HL-60 (cell line): ENCODE data around the gene PLXDC2.

Source experiments
- DNase-seq, 2 experiments: peaks; one replicate each; pipeline ENCODE4 v3.0.0-alpha.2; 2010 to 2020; ENCODE audit warnings: low read depth in 1 of 2, low spot score in 1 of 2
- H3K27ac ChIP-seq: fragments of 250-450 bp; sonication (Bioruptor Pico); replicated peaks from 2 replicates; pipeline ENCODE4 v1.5.1; 2020; ENCODE audit warnings: mild to moderate bottlenecking, moderate library complexity
- H3K27me3 ChIP-seq: fragments of 250-450 bp; sonication (Bioruptor Pico); 2 replicates; pipeline ENCODE4 v1.5.1; 2021; ENCODE audit warnings: mild to moderate bottlenecking, moderate library complexity; ENCODE audit not compliant: insufficient read depth, poor library complexity, severe bottlenecking
- H3K4me3 ChIP-seq: replicated peaks from 2 replicates; pipeline ENCODE4 v1.5.1; 2011; ENCODE audit warnings: mild to moderate bottlenecking, control low read depth, low read length; ENCODE audit not compliant: insufficient read depth
- CTCF ChIP-seq: IDR thresholded peaks from one replicate; pipeline ENCODE4 v1.5.1; 2011; ENCODE audit warnings: low read length, control low read depth, inconsistent platforms; ENCODE audit not compliant: insufficient read depth
- GABPA ChIP-seq: IDR thresholded peaks from 2 replicates; pipeline ENCODE4 v1.6.1; 2012; ENCODE audit warnings: low read depth
- POLR2AphosphoS5 ChIP-seq: IDR thresholded peaks from 2 replicates; pipeline ENCODE4 v1.6.1; 2012; ENCODE audit warnings: low read depth
- REST ChIP-seq: IDR thresholded peaks from 2 replicates; pipeline ENCODE4 v1.6.1; 2012; ENCODE audit warnings: low read depth; ENCODE audit not compliant: insufficient replicate concordance
- SPI1 ChIP-seq: IDR thresholded peaks from 2 replicates; pipeline ENCODE4 v1.6.1; 2012; ENCODE audit warnings: low read depth, mild to moderate bottlenecking, borderline replicate concordance

The PLXDC2 gene

GRCh38 chr10:20073167-20073566, 256.9 kb downstream of the PLXDC2 start:
- no peak for DNase-seq
- Histone ChIP-seq H3K27me3 (no peaks in the 10 kb centered on the region), H3K4me3 (no peak overlapping the region), H3K27ac (no peak overlapping the region)
- TF ChIP-seq SPI1 (no peak), CTCF (no peak), REST (no peak), POLR2AphosphoS5 (no peak), GABPA (no peak)

DNA sequence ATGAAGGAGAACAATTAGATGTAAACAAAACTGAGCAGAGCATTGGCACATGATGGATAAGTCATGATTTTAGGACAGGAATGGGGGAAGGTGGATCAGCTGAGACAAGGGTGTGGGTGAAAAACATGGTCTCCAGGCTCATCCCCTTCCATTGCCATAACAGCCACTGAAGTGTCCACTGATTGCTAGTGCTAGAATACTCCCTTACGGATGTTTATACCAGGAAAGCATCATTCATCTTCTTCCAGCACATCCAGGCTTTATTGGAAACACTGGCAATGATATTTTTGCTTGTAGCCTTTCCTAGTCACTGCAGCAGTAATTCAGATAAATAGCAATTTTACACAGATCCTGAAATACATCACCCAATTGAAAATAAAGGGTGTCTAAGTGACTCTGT, 259.5 kb downstream of the PLXDC2 start:
- TF ChIP-seq POLR2AphosphoS5 (no peak), REST (no peak), SPI1 (no peak), CTCF (no peak), GABPA (no peak)

GRCh38 chr10:20084451-20084850, 268.2 kb downstream of the PLXDC2 start:
- no peak overlapping the region for H3K4me3 ChIP-seq
- no peak for DNase-seq

More for the DNA sequence above, 259.5 kb downstream of the PLXDC2 start:
- Histone ChIP-seq H3K27me3 (no peaks in the 10 kb centered on the region), H3K27ac (no peak overlapping the region), H3K4me3 (no peak overlapping the region)
- DNase-seq, result no peak

More at GRCh38 chr10:20084451-20084850, 268.2 kb downstream of the PLXDC2 start:
- TF ChIP-seq SPI1, result no peak
- TF ChIP-seq CTCF, result no peak
- TF ChIP-seq POLR2AphosphoS5, result no peak
- TF ChIP-seq GABPA, result no peak
- TF ChIP-seq REST, result no peak
- Histone ChIP-seq H3K27me3 (no peaks in the 10 kb centered on the region), H3K27ac (no peak overlapping the region)
